Measurements from ENCODE around the gene ATR. TPM values are rescaled to one million over a fixed set of nuclear protein-coding genes. Genes with fewer than 3 reads are reported as not detected.
"Not testable (repeated sequence)": the region's sequence is repeated elsewhere in the genome, so short reads cannot be mapped to it uniquely, and the experiment has no call there.

The ATR gene
- total RNA-seq, 1 experiment from 2014 or later: 28.3 TPM

DNA sequence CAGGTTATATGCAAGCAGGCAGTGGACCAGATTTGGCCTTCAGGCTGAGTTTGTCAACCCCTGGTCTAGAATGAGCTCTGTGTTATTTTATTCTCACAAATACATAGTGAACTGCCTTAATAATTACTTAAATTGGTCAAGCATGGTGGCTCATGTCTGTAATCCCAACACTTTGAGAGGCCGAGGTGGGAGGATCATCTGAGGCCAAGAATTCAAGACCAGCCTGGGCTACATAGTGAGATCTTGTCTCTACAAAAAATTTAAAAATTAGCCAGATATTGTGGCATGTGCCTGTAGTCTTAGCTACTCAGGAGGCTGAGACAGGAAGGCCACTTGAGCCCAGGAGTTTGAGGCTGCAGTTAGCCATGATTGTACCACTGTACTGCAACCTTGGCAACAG lies 32.7 kb upstream of the ATR start:
- Histone ChIP-seq H3K4me3 (ENCODE audit: low read depth, low read length, poor library complexity, severe bottlenecking) (no peak overlapping the region), H3K36me3 (ENCODE audit: insufficient read depth, low read length, poor library complexity, severe bottlenecking) (no peaks in the 10 kb centered on the region), H3K9me3 (ENCODE audit: low read depth, low read length, poor library complexity, severe bottlenecking) (no peaks in the 10 kb centered on the region), H3K4me1 (ENCODE audit: insufficient read depth, low read length, poor library complexity, severe bottlenecking) (no peaks in the 10 kb centered on the region), H3K27ac (ENCODE audit: low read depth, low read length, poor library complexity, severe bottlenecking) (no peak overlapping the region), H3K27me3 (replicated peaks; ENCODE audit: insufficient read depth, low read depth, low read length, poor library complexity) (no peaks in the 10 kb centered on the region)
- no peak for DNase-seq (ENCODE audit: low spot score)
- no peak for TF ChIP-seq EZH2 (IDR thresholded peaks at IDR 0.05; ENCODE audit: borderline replicate concordance, low read depth, low read length, poor library complexity, severe bottlenecking)
- ChIA-PET CTCF (no interaction called here), POLR2A (ENCODE audit: low non-redundant PET) (no interaction called here)
- intact Hi-C loops (cut with micrococcal nuclease; ENCODE audit: unreplicated experiment): no loop called here
- no TSS peak for BruUV-seq (replicated peaks)

DNA sequence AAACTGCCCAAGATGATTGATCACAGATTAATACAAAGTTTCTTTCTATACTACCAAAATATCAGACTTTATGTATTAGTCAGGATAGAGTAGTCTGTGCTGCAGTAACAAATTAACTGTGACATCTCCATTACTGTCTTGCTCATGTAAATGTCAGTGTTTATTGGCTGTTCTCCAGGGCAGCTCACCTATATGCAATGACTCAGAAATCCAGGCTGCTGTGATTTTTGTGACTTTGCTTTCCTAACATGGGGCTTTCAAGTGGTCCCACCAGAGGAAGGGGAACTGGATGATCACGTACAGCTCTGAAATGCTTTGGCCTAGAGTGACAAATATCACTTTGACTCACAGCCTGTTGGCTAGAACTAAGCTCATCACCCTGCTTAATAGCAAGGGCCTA lies 30.6 kb upstream of the ATR start:
- BruUV-seq (replicated peaks): no TSS peak
- ChIA-PET POLR2A (ENCODE audit: low non-redundant PET) (no interaction called here), CTCF (no interaction called here)
- no peaks in the 10 kb centered on the region for H3K27me3 ChIP-seq (replicated peaks; ENCODE audit: insufficient read depth, low read depth, low read length, poor library complexity)
- no peak overlapping the region for H3K4me3 ChIP-seq (ENCODE audit: low read depth, low read length, poor library complexity, severe bottlenecking)
- intact Hi-C loops (cut with micrococcal nuclease; ENCODE audit: unreplicated experiment): no loop called here
- H3K36me3 ChIP-seq (ENCODE audit: insufficient read depth, low read length, poor library complexity, severe bottlenecking): no peaks in the 10 kb centered on the region
- no peak overlapping the region for H3K27ac ChIP-seq (ENCODE audit: low read depth, low read length, poor library complexity, severe bottlenecking)
- H3K9me3 ChIP-seq (ENCODE audit: low read depth, low read length, poor library complexity, severe bottlenecking): no peaks in the 10 kb centered on the region
- TF ChIP-seq CTCF (conservative IDR thresholded peaks at IDR 0.05; ENCODE audit: low read depth, low read length) (no peak), EZH2 (IDR thresholded peaks at IDR 0.05; ENCODE audit: borderline replicate concordance, low read depth, low read length, poor library complexity, severe bottlenecking) (no peak)
- DNase-seq (ENCODE audit: low spot score): no peak
- no peaks in the 10 kb centered on the region for H3K4me1 ChIP-seq (ENCODE audit: insufficient read depth, low read length, poor library complexity, severe bottlenecking)

- ChIA-PET CTCF (no interaction called here), POLR2A (ENCODE audit: low non-redundant PET) (no interaction called here)
- no peak for DNase-seq (ENCODE audit: low spot score)
- Histone ChIP-seq H3K4me1 (ENCODE audit: insufficient read depth, low read length, poor library complexity, severe bottlenecking) (no peaks in the 10 kb centered on the region), H3K27me3 (replicated peaks; ENCODE audit: insufficient read depth, low read depth, low read length, poor library complexity) (no peaks in the 10 kb centered on the region), H3K36me3 (ENCODE audit: insufficient read depth, low read length, poor library complexity, severe bottlenecking) (no peaks in the 10 kb centered on the region), H3K9me3 (ENCODE audit: low read depth, low read length, poor library complexity, severe bottlenecking) (no peaks in the 10 kb centered on the region), H3K27ac (ENCODE audit: low read depth, low read length, poor library complexity, severe bottlenecking) (no peak overlapping the region), H3K4me3 (ENCODE audit: low read depth, low read length, poor library complexity, severe bottlenecking) (no peak overlapping the region)
- BruUV-seq (replicated peaks): no TSS peak
- intact Hi-C loops (cut with micrococcal nuclease; ENCODE audit: unreplicated experiment): no loop called here
- TF ChIP-seq EZH2 (IDR thresholded peaks at IDR 0.05; ENCODE audit: borderline replicate concordance, low read depth, low read length, poor library complexity, severe bottlenecking) (no peak), CTCF (conservative IDR thresholded peaks at IDR 0.05; ENCODE audit: low read depth, low read length) (no peak)
These were observed 30.1 kb upstream of the ATR start for GRCh38 chr3:142608631-142609030.

DNA sequence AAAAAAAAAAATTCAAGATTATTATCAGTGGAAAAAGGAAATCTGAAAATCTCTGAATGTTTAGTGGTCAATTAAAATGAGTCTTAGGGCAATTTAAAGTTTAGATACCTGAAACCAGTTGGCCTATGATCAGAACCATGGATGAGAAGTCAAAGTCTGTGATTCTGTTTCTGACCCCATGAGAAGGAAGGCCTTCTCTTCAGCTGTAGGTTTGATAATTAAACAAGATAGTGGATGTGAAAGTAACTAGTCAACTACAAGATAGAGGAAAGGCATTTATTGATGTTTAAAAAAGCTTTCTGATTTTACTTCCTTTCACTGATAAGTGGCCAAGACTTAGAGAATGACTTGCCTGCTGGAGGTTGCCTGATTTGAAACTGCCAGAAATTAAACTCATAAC lies 26.4 kb upstream of the ATR start:
- H3K4me3 ChIP-seq (ENCODE audit: low read depth, low read length, poor library complexity, severe bottlenecking): no peak overlapping the region
- no TSS peak for BruUV-seq (replicated peaks)
- POLR2A ChIA-PET (ENCODE audit: low non-redundant PET): no interaction called here
- no peak for TF ChIP-seq CTCF (conservative IDR thresholded peaks at IDR 0.05; ENCODE audit: low read depth, low read length)
- TF ChIP-seq EZH2 (IDR thresholded peaks at IDR 0.05; ENCODE audit: borderline replicate concordance, low read depth, low read length, poor library complexity, severe bottlenecking): no peak
- H3K27me3 ChIP-seq (replicated peaks; ENCODE audit: insufficient read depth, low read depth, low read length, poor library complexity): no peaks in the 10 kb centered on the region
- H3K27ac ChIP-seq (ENCODE audit: low read depth, low read length, poor library complexity, severe bottlenecking): no peak overlapping the region
- intact Hi-C loops (cut with micrococcal nuclease; ENCODE audit: unreplicated experiment): no loop called here
- CTCF ChIA-PET: no interaction called here
- no peaks in the 10 kb centered on the region for H3K4me1 ChIP-seq (ENCODE audit: insufficient read depth, low read length, poor library complexity, severe bottlenecking)
- no peaks in the 10 kb centered on the region for H3K9me3 ChIP-seq (ENCODE audit: low read depth, low read length, poor library complexity, severe bottlenecking)
- H3K36me3 ChIP-seq (ENCODE audit: insufficient read depth, low read length, poor library complexity, severe bottlenecking): no peaks in the 10 kb centered on the region
- DNase-seq (ENCODE audit: low spot score): no peak

DNA sequence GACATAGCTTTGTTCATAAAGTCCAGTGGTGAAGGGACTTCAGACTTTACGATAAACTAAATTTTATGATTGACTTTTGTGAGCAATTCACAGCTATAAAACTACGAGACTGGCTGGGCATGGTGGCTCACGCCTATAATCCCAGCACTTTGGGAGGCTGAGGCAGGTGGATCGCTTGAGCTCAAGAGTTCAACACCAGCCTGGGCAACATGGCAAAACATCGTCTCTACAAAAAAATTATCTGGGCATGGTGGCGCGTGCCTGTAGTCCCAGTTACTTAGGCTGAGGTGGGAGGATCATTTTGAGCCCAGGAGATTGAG lies 24.8 kb upstream of the ATR start:
- H3K27ac ChIP-seq (ENCODE audit: low read depth, low read length, poor library complexity, severe bottlenecking); DNase-seq (ENCODE audit: low spot score); intact Hi-C loops (cut with micrococcal nuclease; ENCODE audit: unreplicated experiment); H3K36me3 ChIP-seq (ENCODE audit: insufficient read depth, low read length, poor library complexity, severe bottlenecking); BruUV-seq (replicated peaks); H3K4me3 ChIP-seq (ENCODE audit: low read depth, low read length, poor library complexity, severe bottlenecking); POLR2A ChIA-PET (ENCODE audit: low non-redundant PET); H3K27me3 ChIP-seq (replicated peaks; ENCODE audit: insufficient read depth, low read depth, low read length, poor library complexity); H3K9me3 ChIP-seq (ENCODE audit: low read depth, low read length, poor library complexity, severe bottlenecking); H3K4me1 ChIP-seq (ENCODE audit: insufficient read depth, low read length, poor library complexity, severe bottlenecking): not testable (repeated sequence)
- CTCF ChIA-PET: interaction anchor here (0.7 kb wide), 1 partner anchor 66 kb away, joined by 3 read pairs; no protein-coding TSS in a partner anchor
